HG02870 (cell line): ENCODE data around the gene KRT28.
"Not testable (repeated sequence)": the region's sequence is repeated elsewhere in the genome, so short reads cannot be mapped to it uniquely, and the experiment has no call there.

ENCODE experiments used
- ATAC-seq: cut with Tn5 transposase; IDR thresholded peaks from one replicate; pipeline ENCODE4 v1.9.1; 2021; ENCODE audit warnings: mild to moderate bottlenecking, moderate library complexity; ENCODE audit not compliant: unreplicated experiment

KRT28 gene

GRCh38 chr17:40818733-40819527 is 19.2 kb upstream of the KRT28 start:
- ATAC-seq: peak; percentile 69

DNA sequence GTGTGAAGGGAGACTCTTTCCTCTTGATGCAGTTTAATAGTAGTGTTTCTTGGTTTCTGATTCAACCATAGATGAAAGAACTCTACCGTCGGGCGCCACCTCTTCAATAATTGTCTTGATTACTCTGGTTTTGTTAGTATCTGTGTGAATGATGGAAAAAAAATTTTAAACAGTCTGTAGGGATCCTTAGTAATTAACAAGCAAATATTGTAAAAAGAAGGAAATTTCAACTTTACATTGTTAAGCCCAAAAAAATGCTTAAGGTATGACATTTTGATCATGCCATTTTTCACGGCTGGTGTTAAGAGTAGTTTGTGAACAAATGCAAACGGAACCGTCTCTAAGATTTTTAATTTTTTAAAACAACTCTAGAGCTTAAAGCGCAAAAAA is 18.6 kb upstream of the KRT28 start:
- ATAC-seq: no peak

- ATAC-seq: no peak
Observed at GRCh38 chr17:40817103-40817682, 17.4 kb upstream of the KRT28 start.

GRCh38 chr17:40816569-40816968 is 16.8 kb upstream of the KRT28 start:
- no peak for ATAC-seq

DNA sequence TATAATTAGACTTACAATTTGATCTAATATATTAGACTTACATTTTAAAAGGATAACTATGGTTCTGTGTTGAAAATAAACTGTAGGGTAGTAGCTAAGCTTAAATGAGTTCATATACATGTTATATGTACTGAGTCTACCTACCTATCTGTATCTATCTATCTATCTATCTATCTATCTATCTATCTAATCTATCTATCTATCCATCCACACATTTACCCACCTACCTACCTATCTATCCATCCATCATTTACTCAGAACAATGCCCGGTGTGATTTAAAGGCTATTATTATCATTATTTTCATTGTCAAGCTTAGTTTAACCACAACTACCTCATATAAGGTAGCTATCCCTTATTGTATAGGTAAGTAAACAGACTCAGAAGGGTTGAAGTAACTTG is 15.6 kb upstream of the KRT28 start:
- no peak for ATAC-seq

DNA sequence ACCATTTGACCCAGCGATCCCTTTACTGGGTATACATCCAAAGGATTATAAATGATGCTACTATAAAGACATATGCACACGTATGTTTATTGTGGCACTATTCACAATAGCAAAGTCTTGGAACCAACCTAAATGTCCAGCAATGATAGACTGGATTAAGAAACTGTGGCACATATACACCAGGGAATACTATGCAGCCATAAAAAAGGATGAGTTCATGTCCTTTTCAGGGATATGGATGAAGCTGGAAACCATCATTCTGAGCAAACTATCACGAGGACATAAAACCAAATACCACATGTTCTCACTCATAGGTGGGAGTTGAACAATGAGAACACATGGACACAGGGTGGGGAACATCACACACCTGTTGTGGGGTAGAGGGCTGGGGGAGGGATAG is 14.9 kb upstream of the KRT28 start:
- ATAC-seq: not testable (repeated sequence)

DNA sequence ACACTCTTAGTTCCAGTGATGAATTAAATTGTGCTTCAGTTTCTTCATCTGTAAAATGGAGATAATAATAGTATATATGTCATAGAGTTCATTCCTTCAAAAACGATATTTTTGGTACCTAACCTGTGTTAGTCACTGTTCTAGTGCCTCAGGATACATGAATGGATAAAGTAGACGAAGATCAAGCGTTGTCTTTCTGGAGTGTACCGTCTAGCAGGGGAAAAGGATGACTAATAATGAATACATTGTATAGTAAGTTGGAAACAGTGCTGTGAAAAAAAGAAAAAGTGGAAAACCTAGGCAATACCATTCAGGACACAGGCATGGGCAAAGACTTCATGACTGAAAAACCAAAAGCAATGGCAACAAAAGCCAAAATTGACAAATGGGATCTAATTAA is 14.0 kb upstream of the KRT28 start:
- ATAC-seq: no peak

- ATAC-seq: no peak
Observed at GRCh38 chr17:40812639-40813038, 12.9 kb upstream of the KRT28 start.

- ATAC-seq: no peak
Observed at GRCh38 chr17:40810494-40810893, 10.7 kb upstream of the KRT28 start.

GRCh38 chr17:40809721-40810421 is 10.1 kb upstream of the KRT28 start:
- no peak for ATAC-seq

- no peak for ATAC-seq
Observed at GRCh38 chr17:40806131-40806530, 6.4 kb upstream of the KRT28 start.

DNA sequence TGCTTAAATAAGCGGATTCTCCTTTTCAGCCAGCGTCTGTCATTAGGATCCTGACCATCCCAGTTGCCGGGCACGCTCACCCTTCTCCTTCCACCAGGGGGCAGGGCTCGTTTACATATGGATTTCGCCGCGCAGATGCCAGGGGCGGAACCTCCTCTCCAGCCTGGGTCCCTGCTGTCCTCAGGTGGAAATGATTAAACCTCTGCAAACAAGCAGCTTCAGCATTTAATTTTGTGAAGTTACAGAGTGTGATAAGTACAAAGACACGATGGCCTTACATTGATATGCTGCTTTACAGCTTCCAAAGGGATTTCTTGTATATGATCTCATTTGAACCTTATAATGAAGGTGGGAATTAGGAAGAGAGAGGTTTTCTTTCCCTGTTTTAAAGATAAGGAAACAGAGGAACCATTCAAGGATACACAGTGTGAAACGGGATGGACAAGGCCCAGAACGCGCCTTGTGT is 3.9 kb upstream of the KRT28 start:
- ATAC-seq: no peak

- no peak for ATAC-seq
Observed at GRCh38 chr17:40801157-40801556, 1.4 kb upstream of the KRT28 start.

- ATAC-seq: no peak
Observed at GRCh38 chr17:40800381-40800780, 622 bp upstream of the KRT28 start.

DNA sequence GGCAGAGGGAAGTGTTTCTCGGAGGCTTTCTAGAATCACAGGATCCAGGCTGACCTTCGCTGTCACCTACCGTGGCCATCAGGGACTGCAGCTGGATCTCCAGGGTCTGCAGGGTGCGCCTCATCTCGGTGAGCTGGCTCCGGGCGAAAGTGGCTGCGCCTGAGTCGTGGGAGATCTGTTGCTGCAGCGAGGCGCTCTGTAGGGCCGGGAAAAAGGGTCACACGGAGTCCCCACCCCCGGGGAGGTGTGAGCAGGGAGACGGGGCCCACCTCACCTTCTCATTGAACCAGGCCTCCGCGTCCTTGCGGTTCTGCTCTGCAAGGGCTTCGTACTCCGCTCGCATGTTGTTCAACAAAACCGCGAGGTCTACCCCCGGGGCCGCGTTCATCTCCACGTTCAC is 2.9 kb downstream of the KRT28 start:
- no peak for ATAC-seq

DNA sequence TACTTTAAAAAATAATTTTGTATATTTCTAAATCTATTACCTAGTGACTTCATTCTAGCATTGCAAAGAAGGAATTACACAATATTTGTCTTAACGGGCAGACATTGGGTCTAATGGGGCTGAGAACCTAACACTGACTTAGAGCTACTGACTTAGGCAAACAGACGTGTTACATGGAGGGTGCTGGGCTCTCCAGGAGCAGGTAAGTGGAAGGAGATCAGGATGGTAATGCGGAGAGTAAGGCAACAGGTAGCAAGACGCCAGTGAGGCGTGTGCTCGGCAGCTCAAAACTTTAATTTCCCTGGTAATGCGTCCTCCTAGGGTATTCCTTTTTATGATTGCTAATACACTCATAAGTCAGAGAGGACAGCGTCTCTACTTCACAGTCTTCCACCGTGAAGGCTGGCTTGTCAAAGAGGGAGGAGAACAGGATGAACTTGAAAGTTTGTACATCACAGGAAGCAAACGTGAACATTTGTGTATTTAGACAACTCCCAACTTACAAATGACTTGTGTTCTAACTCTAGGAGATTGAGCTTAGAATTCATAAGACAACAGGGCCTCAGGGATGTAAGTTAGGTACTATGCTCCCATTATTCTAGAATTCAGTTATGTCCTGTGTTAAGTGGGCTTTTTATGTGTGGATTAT is 4.6 kb downstream of the KRT28 start:
- no peak for ATAC-seq

GRCh38 chr17:40794466-40794865 is 5.3 kb downstream of the KRT28 start:
- no peak for ATAC-seq

DNA sequence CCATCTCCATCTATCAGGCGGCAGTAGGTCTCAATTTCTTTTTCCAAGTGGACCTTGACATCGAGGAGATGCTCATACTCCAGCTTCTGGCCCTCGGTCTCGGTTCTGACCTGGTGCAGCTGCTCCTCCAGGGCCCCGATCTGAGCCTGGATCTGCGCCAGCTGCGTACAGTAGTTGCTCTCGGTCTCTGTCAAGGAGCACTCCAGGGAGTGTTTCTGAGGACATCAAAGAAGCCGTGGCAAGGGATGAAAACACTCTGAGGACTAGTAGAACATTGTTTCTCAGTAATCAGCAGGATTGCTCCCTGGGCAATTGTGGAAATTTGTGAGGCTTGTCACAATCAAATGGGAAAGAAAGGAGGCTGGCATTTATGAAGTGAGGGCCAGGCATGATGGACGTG is 5.9 kb downstream of the KRT28 start:
- ATAC-seq: no peak

DNA sequence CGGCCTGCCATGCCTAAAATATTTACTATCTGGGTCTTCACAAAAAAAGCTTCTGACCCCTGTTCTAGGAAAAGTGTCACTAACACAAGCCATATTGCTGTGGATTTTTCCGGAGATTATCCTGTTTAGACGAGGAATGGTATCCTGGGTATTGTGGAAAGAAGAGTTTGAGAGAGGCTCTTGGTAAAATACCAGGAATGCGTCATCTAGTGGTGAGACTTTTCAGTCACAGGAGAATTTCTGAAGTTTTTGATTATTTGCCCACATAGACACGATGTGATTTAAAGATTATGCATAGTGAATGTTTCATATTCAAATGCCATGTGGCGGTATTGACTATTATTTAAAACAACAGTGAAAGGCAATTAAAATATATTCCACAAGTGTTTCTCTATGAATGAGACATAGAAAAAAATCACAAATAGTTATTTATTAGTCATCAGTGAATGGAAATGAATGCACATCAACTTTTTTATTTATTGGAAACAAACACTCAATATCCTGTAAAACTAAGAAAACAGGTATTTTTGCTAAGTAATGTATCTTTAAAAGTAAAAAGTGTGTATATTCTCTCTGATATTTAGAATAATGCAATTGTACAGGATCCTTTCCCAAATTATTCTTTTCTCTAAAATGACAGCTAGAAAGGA is 7.8 kb downstream of the KRT28 start:
- no peak for ATAC-seq

DNA sequence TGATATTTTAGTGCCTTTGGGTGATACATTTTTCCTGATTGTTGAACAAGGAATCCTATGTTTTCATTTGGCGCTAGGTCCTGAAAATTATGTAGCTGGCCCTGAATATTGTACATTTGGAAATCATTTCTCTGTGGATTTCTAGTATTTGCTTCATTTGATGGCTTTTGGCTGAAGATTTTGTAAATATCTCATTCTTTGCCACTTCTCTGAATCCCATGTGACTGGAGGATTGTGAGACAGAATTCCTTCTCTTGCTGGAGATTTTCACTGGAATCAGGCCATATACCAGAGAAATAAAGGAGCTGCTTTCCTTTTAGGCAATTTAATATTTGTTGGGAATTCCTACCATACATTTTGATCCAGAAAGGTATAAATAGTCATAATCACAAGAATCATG is 8.6 kb downstream of the KRT28 start:
- no peak for ATAC-seq

GRCh38 chr17:40782450-40782849 is 17.3 kb downstream of the KRT28 start, which contains the start of gene KRT27:
TSS of gene KRT27 (minus strand) at chr17:40782550. CDS start at chr17:40782493, 57 bp downstream.
- no peak for ATAC-seq
